ENCODE data around the gene DLL4.

Gene DLL4

GRCh38 chr15:40906091-40906990, 22.8 kb upstream of the DLL4 start:
- in situ Hi-C loops (cut with MboI; ENCODE audit: low sequenced_read_pairs): loop anchor here (10.0 kb wide), 1 partner anchor 278 kb away; no protein-coding TSS in a partner anchor

DNA sequence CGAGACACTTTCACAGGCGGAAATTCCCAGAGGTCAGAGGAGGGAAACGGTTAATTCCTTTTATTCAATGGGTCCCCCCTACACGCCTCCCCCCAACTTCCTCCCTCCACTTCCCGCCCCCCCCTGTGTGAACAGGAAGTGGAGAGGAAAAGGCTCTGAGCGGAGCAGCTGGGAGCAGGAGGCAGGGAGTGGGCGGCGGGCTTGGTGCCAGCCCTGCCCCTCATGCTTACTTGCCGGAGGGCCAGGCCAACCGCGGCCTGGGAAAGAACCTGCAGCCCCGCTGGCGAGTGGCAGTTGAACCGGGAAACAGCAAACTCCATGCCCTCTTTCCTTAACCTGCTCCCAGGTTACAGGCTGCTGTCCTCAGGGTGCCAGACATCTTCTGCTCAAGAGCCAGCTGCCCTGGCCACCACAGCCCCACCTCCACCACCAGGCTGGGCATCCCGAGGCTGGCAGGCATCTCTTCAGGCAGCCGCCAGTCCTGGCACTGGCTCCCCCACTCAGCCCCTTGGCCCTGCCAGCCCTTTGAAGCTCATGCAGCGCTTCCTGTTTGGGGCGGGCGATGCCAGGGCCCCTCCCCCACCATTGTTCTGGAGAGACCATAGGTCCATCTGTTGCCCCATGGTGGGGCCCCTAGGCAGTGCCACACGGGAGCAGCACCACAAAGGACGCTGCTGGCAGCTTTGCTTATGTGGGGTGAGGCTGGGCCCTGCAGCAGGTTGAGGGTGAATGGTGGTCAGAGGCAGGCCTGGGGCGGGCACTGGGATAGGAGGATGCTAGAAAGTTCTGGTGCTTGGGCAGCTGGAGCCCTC, 21.9 kb upstream of the DLL4 start:
- in situ Hi-C loops (cut with MboI; ENCODE audit: low sequenced_read_pairs): loop anchor here (10.0 kb wide), 1 partner anchor 278 kb away; no protein-coding TSS in a partner anchor

- in situ Hi-C loops (cut with MboI; ENCODE audit: low sequenced_read_pairs): loop anchor here (10.0 kb wide), 1 partner anchor 277 kb away; no protein-coding TSS in a partner anchor
These were observed 21.0 kb upstream of the DLL4 start for GRCh38 chr15:40908095-40908494.

DNA sequence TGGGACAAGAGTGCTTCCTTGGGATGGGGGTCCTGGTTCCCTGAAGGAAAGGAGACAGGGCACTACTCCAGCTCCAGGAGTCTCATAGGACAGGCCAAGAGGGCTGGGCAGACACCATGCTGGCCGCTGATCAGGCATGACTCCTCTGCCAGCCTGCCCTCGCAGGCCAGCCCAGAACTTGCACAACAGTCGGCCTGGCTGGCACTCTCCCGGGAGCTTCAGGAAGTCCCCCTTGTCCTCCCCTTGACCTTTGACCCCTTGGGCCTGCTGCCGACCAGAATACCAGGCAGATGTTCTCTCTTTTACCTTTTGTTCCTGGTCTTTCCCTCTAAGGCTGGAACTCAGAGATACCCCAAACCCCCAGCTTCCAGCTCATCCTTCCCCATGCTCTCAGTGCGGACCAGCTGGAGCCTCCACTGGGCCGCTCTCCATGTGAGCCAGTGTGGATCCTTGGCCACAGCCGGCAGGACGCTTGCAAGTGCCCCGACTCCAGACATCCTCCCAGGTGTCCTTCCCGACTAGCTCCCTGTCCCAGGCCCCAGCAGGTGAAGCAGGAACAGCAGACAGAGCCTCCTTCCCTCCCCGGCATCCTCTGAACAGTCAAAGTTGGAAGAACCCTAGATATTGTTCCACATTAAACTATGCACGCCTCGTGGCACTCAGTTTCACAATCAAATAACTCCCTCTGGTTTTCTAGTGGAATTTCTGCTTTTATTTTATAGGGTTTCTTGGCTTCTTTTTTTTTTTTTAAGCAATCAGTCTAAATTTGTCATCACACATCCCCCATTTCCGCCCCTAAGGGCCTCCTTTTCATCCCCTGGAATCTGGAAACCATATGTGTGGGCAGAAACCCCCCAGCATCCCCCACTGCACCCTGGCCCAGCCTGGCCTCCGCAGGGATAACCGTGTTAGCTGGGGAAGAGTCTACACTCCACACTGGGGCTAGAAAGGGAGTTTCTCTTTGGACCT, 19.2 kb upstream of the DLL4 start:
- in situ Hi-C loops (cut with MboI; ENCODE audit: low sequenced_read_pairs): loop anchor here (10.0 kb wide), 1 partner anchor 275 kb away; no protein-coding TSS in a partner anchor

- in situ Hi-C loops (cut with MboI; ENCODE audit: low sequenced_read_pairs): no loop called here
These were observed 18.0 kb upstream of the DLL4 start for GRCh38 chr15:40911141-40911540.

DNA sequence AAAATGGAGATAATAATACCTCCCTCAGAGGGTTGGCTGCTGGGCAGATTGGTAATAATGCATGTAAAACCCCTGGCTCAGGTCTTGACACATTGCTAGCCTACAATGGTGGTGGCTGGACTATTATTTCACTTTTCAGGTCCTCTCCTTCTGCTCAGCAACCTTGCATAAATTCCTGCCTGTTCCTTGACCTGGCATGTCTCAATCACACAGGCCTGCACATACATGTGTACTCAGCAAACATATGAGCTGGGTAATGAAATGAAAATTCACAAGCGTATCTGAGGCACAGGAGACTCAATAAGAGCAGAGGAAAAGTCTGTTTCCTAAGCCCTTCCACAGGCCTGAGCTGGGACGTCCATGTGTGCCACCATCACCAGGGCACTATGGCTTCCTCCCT, 17.4 kb upstream of the DLL4 start:
- in situ Hi-C loops (cut with MboI; ENCODE audit: low sequenced_read_pairs): no loop called here

- in situ Hi-C loops (cut with MboI; ENCODE audit: low sequenced_read_pairs): no loop called here
These were observed 16.7 kb upstream of the DLL4 start for GRCh38 chr15:40912478-40912877.

GRCh38 chr15:40914013-40914412, 15.1 kb upstream of the DLL4 start:
- in situ Hi-C loops (cut with MboI; ENCODE audit: low sequenced_read_pairs): no loop called here

- in situ Hi-C loops (cut with MboI; ENCODE audit: low sequenced_read_pairs): no loop called here
These were observed 14.7 kb upstream of the DLL4 start for GRCh38 chr15:40914486-40914885.

GRCh38 chr15:40915116-40915661, 14.0 kb upstream of the DLL4 start:
- in situ Hi-C loops (cut with MboI; ENCODE audit: low sequenced_read_pairs): no loop called here

DNA sequence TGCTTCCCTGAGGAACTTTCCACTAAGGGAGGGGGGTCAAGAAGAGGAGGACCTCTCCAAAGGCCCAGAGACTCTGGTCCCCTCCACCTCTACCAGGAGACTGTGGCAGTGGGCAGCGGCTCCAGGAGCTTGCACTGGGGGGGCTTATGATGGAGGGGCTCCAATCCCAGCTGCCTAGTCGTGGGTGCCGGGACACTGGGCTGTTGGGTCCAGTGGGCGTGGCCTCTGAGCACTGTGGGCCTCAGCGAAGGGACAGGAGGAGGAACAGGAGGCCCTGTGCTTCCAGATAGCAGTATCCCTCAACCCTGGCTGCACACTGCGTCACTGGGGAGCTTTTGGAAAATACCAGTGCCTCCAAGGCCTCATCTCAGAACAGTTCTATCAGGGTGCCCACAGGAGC, 13.5 kb upstream of the DLL4 start:
- in situ Hi-C loops (cut with MboI; ENCODE audit: low sequenced_read_pairs): no loop called here

DNA sequence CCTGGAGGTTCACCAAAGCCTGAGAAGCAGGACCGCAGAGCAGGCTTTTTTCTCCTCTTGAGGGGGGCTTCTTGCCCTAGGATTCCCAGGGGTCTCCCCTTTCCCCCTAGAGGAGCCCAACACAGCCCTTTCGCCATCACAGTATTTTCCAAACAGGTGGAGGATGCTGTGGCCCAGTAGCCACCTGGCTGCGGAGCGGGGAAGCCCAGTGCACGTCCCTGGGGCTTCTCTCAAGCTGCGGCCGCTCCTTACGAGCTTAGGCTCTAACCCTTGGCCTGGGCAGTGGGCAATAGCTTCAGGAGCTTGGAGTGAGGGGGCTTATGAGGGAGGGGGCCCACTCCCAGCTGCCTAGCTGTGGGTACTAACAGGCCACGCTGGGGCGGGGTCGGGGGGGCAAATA, 11.6 kb upstream of the DLL4 start:
- in situ Hi-C loops (cut with MboI; ENCODE audit: low sequenced_read_pairs): no loop called here

GRCh38 chr15:40918146-40918798, 10.9 kb upstream of the DLL4 start:
- in situ Hi-C loops (cut with MboI; ENCODE audit: low sequenced_read_pairs): no loop called here

GRCh38 chr15:40918799-40919392, 10.2 kb upstream of the DLL4 start:
- in situ Hi-C loops (cut with MboI; ENCODE audit: low sequenced_read_pairs): no loop called here

DNA sequence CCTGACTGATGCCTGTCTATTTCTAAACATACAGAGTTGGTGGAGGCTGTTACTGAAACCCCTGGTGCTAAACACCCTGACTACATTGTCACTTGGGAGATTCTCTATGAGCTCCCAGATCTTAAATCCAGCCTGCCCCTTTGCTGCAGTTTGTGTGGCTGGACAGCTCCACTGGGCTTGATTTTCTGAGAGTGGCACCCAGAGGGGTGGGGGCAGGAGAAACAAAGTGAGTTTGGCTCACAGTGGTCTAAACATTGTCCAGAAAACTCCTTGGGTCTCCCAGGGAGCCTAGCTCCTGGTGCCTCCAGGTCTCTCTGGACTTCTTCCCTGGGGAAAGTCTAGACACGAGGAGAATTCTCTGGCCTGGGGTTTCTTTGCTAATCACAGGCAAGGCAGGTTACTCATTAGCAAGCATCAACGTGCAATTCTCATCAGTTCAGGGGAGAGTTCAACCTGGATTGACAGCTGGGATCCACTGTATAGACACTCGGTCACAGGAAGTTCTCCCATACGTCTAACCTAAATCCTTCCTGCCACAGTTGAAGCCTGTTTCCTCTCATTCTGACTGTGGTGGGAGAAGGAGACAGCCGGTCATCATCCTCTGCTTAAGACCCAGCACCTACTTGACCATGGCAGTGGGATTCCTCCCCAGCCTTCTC, 7.1 kb upstream of the DLL4 start:
- in situ Hi-C loops (cut with MboI; ENCODE audit: low sequenced_read_pairs): no loop called here

DNA sequence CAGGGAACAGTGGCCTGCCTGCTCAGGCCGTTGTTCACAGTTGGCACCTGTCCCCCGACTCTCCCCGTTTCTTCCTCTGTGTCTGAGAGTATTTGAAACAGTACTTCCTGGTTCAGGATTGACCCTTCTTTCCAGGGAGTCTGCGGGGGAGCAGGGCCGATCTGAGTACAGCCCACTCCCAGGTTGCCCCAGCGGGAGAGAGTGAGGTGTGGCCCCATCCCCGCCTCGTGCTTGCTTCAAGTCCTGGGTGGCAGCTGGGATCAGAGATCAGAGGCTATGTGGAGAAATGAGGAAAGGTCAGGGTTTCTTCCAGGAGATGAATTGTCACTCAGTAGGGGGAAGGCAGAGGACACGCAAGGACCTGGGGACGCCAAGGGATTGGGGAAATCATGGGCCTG, 6.5 kb upstream of the DLL4 start:
- in situ Hi-C loops (cut with MboI; ENCODE audit: low sequenced_read_pairs): no loop called here

DNA sequence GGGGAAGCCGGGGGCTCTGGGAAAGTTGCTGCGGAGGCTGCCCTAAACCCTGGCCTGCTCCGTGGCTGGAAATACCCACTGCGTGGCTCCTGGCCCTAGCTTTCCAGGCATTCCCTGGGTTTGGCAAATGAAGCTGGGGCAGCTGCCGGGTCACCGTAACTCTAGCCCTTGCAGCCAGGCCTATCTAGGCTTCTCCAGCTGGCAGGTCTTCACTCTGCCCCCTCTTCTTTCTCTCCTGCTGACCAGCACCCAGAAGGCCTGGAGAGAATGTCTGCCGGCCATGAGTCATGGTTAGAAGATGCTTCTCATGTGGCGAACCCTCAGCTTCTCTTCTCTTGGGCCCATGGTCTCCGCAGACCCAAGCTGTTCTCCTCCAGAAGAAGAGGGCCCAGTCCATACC, 5.6 kb upstream of the DLL4 start:
- in situ Hi-C loops (cut with MboI; ENCODE audit: low sequenced_read_pairs): no loop called here

- in situ Hi-C loops (cut with MboI; ENCODE audit: low sequenced_read_pairs): no loop called here
These were observed 3.7 kb upstream of the DLL4 start for GRCh38 chr15:40925495-40925862.

All from HL-60/S4 treated with retinoic acid at 250 ng/mL for 4 days and 3 days (cell line).